ENCODE data around the gene ZCCHC3.
"Not testable (repeated sequence)": the region's sequence is repeated elsewhere in the genome, so short reads cannot be mapped to it uniquely, and the experiment has no call there.

The ZCCHC3 gene

DNA sequence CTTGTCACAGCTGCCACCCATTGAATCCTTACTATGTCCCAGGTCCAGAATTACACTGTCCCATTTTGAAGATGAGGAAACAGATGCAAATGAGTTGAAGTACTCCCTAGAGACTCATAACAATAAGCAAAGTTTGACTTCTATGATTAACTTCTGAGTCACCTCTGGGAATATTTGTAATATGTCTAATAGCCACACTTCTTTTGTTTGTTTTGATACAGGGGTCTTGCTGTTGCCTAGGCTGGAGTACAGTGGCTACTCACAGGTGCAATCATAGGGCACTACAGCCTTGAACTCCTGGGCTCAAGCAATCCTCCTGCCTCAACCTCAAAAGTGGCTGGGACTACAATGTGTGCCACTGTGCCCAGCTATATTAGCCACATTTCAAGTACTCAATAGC lies 16.6 kb downstream of the ZCCHC3 start:
- no peak for DNase-seq

- no peak for DNase-seq
Measured at GRCh38 chr20:316316-317068, 19.1 kb downstream of the ZCCHC3 start.

- peak; percentile 79 for DNase-seq
Measured at GRCh38 chr20:324177-325044, 27.0 kb downstream of the ZCCHC3 start.

GRCh38 chr20:325045-325888 lies 27.9 kb downstream of the ZCCHC3 start, which contains the start of gene SOX12:
Gene SOX12 (plus strand): TSS chr20:325552. CDS start chr20:325925, 373 bp downstream.
- peak; percentile 92 for DNase-seq

DNA sequence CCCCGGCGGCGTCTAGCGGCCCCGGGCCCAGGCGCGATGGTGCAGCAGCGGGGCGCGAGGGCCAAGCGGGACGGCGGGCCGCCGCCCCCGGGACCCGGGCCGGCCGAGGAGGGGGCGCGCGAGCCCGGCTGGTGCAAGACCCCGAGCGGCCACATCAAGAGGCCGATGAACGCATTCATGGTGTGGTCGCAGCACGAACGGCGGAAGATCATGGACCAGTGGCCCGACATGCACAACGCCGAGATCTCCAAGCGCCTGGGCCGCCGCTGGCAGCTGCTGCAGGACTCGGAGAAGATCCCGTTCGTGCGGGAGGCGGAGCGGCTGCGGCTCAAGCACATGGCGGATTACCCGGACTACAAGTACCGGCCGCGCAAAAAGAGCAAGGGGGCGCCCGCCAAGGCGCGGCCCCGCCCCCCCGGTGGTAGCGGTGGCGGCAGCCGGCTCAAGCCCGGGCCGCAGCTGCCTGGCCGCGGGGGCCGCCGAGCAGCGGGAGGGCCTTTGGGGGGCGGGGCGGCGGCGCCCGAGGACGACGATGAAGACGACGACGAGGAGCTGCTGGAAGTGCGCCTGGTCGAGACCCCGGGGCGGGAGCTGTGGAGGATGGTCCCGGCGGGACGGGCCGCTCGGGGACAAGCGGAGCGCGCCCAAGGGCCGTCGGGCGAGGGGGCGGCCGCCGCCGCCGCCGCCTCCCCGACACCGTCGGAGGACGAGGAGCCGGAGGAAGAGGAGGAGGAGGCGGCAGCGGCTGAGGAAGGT lies 28.7 kb downstream of the ZCCHC3 start:
- DNase-seq = peak; percentile 31

GRCh38 chr20:326645-327185 lies 29.3 kb downstream of the ZCCHC3 start:
- DNase-seq = peak; percentile 9

- peak; percentile 66 for DNase-seq
Measured at GRCh38 chr20:327186-328026, 30.0 kb downstream of the ZCCHC3 start.

- DNase-seq = no peak
Measured at GRCh38 chr20:328027-328974, 30.9 kb downstream of the ZCCHC3 start.

- no peak for DNase-seq
Measured at GRCh38 chr20:328975-329695, 31.8 kb downstream of the ZCCHC3 start.

- no peak for DNase-seq
Measured at GRCh38 chr20:329851-330232, 32.5 kb downstream of the ZCCHC3 start.

GRCh38 chr20:330233-331149 lies 33.1 kb downstream of the ZCCHC3 start:
- DNase-seq = peak; percentile 58

DNA sequence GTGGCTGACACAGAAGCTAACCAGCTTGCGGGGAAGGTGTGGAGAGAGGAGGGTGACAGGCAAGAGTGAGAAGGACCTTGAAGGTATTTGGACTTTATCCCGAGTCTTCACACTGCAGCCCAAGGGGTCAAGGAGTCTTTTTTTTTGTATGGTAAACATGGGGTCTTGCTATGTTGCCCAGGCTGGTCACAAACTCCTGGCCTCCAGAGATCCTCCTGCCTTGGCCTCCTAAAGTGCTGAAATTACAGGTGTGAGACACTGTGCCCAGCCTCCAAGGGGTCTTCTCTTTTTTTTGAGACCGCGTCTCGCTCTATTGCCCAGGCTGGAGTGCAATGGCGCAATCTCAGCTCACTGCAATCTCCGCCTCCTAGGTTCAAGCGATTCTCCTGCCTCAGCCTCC lies 37.2 kb downstream of the ZCCHC3 start:
- no peak for DNase-seq

DNA sequence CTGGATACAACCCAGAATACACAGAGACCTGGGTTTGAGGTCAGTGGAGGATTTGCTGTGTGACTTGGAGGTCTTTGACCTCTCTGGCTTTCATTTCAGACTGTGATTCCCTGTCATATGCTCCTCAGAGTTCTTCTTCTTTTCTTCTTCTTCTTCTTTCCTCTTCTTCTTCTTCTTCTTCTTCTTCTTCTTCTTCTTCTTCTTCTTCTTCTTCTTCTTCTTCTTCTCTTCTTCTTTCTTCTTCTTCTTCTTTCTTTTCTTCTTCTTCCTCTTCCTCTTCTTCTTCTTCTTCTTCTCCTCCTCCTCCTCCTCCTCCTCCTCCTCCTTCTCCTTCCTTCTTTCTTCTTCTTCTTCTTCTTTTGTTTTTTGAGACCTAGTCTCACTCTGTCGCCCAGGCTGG lies 38.7 kb downstream of the ZCCHC3 start:
- DNase-seq = not testable (repeated sequence)

DNA sequence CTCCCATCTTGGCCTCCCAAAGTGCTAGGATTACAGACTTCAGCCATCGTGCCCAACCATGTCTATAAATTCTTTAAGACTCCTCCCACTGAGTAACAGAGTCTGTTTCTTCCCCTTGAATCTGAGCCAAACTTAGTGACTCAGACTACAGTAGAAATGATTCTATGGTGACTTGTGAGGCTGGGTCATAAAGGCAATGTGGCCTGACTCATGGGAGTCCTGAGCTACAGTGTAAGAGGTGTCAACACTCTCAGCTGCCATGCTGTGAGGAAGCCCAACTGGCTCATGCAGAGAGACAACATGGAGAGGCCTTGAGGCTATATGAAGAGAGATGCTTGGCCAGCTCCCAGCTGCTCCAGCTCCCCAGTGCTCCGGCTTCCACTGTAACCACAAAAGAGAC lies 44.3 kb downstream of the ZCCHC3 start:
- DNase-seq = no peak

- DNase-seq = no peak
Measured at GRCh38 chr20:343107-343506, 45.7 kb downstream of the ZCCHC3 start.

DNA sequence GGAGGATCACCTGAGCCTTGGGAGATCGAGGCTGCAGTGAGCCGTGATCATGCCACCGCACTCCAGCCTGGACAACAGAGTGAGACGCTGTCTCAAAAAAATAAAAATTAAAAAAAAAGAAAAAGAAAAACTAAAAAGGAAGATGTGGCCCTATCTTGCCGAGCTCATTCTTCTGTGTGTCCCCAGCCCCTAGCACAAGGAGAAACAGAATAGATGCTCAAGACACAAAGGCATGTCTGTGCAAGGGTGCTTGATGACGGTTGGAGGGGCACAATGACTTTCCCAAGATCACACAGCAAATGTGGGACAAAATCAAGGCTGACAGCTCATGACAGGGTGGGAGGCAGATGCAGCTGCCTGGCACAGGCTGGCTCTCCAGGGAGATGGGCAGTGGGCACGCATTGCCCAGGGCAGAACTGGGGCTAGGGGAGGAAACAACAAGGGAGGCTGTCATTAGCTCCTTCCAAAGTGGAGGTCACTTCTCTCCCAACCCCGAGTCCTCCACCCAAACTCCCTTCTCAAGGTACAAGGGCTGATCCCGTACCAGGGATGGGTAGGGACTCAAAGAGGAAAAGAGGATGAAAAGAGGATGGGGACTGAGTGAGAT lies 48.8 kb downstream of the ZCCHC3 start:
- no peak for DNase-seq

- DNase-seq = no peak
Measured at GRCh38 chr20:346640-347316, 49.4 kb downstream of the ZCCHC3 start, which contains the start of gene NRSN2. Gene NRSN2 (plus strand): TSS chr20:347111. CDS start chr20:349644, 2,533 bp downstream.
